T-helper 22 cell (primary cell): Measurements from ENCODE around the gene USP17L12.
"Not testable (repeated sequence)": the region's sequence is repeated elsewhere in the genome, so short reads cannot be mapped to it uniquely, and the experiment has no call there.

Source experiments
- DNase-seq: peaks from one replicate; pipeline ENCODE4 v3.0.0-alpha.2; 2020; ENCODE audit warnings: low read depth

Gene USP17L12, protein sequence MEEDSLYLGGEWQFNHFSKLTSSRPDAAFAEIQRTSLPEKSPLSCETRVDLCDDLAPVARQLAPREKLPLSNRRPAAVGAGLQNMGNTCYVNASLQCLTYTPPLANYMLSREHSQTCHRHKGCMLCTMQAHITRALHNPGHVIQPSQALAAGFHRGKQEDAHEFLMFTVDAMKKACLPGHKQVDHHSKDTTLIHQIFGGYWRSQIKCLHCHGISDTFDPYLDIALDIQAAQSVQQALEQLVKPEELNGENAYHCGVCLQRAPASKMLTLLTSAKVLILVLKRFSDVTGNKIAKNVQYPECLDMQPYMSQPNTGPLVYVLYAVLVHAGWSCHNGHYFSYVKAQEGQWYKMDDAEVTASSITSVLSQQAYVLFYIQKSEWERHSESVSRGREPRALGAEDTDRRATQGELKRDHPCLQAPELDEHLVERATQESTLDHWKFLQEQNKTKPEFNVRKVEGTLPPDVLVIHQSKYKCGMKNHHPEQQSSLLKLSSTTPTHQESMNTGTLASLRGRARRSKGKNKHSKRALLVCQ

DNA sequence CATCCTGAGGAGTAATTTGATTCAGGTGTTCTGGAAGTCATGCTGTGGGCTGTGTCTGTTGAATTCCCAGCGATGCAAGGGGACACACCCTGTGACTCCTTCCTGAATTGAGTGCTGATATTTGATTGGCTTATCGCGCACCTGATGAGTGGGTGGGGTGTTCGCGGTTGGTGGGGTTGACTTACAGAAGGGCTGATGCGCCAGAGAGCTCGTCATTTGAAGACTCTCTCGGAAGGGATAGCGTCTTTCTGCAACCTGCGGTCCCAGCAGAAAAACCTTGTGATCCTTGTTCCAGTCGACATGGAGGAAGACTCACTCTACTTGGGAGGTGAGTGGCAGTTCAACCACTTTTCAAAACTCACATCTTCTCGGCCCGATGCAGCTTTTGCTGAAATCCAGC, at the start of gene USP17L12:
TSS of gene USP17L12 (plus strand) at position 301 of the 400 bp plus-strand sequence. CDS start at position 301, 0 bp downstream.
- not testable (repeated sequence) for DNase-seq

DNA sequence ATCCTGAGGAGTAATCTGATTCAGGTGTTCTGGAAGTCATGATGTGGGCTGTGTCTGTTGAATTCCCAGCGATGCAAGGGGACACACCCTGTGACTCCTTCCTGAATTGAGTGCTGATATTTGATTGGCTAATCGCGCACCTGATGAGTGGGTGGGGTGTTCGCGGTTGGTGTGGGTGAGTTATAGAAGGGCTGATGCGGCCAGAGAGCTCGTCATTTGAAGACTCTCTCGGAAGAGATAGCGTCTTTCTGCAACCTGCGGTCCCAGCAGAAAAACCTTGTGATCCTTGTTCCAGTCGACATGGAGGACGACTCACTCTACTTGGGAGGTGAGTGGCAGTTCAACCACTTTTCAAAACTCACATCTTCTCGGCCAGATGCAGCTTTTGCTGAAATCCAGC, 9.6 kb upstream of the USP17L12 start, which contains the start of gene USP17L10:
TSS of gene USP17L10 (plus strand) at position 301 of the 400 bp plus-strand sequence. CDS start at position 301, 0 bp downstream.
- DNase-seq: not testable (repeated sequence)

DNA sequence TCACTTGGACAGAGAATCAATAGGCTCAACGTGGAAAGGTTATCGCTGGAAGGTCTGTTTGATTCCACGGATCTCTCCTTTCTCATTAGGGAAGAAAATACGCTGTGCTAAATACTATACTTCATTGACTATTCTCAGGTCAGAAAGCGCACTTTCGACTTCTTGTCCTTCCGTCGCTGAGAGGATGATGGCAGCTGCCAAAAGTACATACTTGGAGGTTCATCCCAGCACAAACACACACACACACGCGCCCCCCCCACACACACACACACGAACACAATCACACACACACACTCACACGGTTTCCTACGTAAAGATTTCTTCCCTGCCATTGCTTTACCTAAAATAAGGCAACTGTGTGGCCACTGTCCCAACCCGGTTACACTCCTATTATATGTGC, 5.3 kb upstream of the USP17L12 start:
- DNase-seq: not testable (repeated sequence)

DNA sequence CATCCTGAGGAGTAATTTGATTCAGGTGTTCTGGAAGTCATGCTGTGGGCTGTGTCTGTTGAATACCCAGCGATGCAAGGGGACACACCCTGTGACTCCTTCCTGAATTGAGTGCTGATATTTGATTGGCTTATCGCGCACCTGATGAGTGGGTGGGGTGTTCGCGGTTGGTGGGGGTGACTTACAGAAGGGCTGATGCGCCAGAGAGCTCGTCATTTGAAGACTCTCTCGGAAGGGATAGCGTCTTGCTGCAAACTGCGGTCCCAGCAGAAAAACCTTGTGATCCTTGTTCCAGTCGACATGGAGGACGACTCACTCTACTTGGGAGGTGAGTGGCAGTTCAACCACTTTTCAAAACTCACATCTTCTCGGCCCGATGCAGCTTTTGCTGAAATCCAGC, 4.8 kb upstream of the USP17L12 start, which contains the start of gene USP17L11:
TSS of gene USP17L11 (plus strand) at position 301 of the 400 bp plus-strand sequence. CDS start at position 301, 0 bp downstream.
- not testable (repeated sequence) for DNase-seq

DNA sequence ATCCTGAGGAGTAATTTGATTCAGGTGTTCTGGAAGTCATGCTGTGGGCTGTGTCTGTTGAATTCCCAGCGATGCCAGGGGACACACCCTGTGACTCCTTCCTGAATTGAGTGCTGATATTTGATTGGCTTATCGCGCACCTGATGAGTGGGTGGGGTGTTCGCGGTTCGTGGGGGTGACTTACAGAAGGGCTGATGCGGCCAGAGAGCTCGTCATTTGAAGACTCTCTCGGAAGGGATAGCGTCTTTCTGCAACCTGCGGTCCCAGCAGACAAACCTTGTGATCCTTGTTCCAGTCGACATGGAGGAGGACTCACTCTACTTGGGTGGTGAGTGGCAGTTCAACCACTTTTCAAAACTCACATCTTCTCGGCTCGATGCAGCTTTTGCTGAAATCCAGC, 4.6 kb downstream of the USP17L12 start, which contains the start of gene USP17L13:
TSS of gene USP17L13 (plus strand) at position 301 of the 400 bp plus-strand sequence. CDS start at position 301, 0 bp downstream.
- not testable (repeated sequence) for DNase-seq

DNA sequence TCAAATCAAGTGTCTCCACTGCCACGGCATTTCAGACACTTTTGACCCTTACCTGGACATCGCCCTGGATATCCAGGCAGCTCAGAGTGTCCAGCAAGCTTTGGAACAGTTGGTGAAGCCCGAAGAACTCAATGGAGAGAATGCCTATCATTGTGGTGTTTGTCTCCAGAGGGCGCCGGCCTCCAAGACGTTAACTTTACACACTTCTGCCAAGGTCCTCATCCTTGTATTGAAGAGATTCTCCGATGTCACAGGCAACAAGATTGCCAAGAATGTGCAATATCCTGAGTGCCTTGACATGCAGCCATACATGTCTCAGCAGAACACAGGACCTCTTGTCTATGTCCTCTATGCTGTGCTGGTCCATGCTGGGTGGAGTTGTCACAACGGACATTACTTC, 10.3 kb downstream of the USP17L12 start:
- not testable (repeated sequence) for DNase-seq

DNA sequence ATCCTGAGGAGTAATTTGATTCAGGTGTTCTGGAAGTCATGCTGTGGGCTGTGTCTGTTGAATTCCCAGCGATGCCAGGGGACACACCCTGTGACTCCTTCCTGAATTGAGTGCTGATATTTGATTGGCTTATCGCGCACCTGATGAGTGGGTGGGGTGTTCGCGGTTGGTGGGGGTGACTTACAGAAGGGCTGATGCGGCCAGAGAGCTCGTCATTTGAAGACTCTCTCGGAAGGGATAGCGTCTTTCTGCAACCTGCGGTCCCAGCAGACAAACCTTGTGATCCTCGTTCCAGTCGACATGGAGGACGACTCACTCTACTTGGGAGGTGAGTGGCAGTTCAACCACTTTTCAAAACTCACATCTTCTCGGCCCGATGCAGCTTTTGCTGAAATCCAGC, 14.1 kb downstream of the USP17L12 start, which contains the start of gene USP17L15:
TSS of gene USP17L15 (plus strand) at position 301 of the 400 bp plus-strand sequence. CDS start at position 301, 0 bp downstream.
- DNase-seq: not testable (repeated sequence)

DNA sequence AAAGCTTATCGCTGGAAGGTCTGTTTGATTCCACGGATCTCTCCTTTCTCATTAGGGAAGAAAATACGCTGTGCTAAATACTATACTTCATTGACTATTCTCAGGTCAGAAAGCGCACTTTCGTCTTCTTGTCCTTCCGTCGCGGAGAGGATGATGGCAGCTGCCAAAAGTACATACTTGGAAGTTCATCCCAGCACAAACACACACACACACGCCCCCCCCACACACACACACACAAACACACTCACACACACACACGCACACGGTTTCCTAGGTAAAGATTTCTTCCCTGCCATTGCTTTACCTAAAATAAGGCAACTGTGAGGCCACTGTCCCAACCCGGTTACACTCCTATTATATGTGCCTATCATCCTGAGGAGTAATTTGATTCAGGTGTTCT, 18.5 kb downstream of the USP17L12 start:
- not testable (repeated sequence) for DNase-seq

DNA sequence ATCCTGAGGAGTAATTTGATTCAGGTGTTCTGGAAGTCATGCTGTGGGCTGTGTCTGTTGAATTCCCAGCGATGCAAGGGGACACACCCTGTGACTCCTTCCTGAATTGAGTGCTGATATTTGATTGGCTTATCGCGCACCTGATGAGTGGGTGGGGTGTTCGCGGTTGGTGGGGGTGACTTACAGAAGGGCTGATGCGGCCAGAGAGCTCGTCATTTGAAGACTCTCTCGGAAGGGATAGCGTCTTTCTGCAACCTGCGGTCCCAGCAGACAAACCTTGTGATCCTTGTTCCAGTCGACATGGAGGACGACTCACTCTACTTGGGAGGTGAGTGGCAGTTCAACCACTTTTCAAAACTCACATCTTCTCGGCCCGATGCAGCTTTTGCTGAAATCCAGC, 23.6 kb downstream of the USP17L12 start, which contains the start of gene USP17L17:
TSS of gene USP17L17 (plus strand) at position 301 of the 400 bp plus-strand sequence. CDS start at position 301, 0 bp downstream.
- not testable (repeated sequence) for DNase-seq

DNA sequence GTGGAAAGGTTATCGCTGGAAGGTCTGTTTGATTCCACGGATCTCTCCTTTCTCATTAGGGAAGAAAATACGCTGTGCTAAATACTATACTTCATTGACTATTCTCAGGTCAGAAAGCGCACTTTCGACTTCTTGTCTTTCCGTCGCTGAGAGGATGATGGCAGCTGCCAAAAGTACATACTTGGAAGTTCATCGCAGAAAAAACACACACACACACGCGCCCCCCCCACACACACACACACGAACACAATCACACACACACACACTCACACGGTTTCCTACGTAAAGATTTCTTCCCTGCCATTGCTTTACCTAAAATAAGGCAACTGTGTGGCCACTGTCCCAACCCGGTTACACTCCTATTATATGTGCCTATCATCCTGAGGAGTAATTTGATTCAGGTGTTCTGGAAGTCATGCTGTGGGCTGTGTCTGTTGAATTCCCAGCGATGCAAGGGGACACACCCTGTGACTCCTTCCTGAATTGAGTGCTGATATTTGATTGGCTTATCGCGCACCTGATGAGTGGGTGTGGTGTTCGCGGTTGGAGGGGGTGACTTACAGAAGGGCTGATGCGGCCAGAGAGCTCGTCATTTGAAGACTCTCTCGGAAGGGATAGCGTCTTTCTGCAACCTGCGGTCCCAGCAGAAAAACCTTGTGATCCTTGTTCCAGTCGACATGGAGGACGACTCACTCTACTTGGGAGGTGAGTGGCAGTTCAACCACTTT, 28.2 kb downstream of the USP17L12 start, which contains the start of gene USP17L18:
TSS of gene USP17L18 (plus strand) at position 678 of the 728 bp plus-strand sequence. CDS start at position 678, 0 bp downstream.
- not testable (repeated sequence) for DNase-seq

DNA sequence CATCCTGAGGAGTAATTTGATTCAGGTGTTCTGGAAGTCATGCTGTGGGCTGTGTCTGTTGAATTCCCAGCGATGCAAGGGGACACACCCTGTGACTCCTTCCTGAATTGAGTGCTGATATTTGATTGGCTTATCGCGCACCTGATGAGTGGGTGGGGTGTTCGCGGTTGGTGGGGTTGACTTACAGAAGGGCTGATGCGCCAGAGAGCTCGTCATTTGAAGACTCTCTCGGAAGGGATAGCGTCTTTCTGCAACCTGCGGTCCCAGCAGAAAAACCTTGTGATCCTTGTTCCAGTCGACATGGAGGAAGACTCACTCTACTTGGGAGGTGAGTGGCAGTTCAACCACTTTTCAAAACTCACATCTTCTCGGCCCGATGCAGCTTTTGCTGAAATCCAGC, 33.1 kb downstream of the USP17L12 start, which contains the start of gene USP17L19:
TSS of gene USP17L19 (plus strand) at position 301 of the 400 bp plus-strand sequence. CDS start at position 301, 0 bp downstream.
- DNase-seq: not testable (repeated sequence)

DNA sequence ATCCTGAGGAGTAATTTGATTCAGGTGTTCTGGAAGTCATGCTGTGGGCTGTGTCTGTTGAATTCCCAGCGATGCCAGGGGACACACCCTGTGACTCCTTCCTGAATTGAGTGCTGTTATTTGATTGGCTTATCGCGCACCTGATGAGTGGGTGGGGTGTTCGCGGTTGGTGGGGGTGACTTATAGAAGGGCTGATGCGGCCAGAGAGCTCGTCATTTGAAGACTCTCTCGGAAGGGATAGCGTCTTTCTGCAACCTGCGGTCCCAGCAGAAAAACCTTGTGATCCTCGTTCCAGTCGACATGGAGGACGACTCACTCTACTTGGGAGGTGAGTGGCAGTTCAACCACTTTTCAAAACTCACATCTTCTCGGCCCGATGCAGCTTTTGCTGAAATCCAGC, 37.9 kb downstream of the USP17L12 start, which contains the start of gene USP17L20:
TSS of gene USP17L20 (plus strand) at position 301 of the 400 bp plus-strand sequence. CDS start at position 301, 0 bp downstream.
- DNase-seq: not testable (repeated sequence)

DNA sequence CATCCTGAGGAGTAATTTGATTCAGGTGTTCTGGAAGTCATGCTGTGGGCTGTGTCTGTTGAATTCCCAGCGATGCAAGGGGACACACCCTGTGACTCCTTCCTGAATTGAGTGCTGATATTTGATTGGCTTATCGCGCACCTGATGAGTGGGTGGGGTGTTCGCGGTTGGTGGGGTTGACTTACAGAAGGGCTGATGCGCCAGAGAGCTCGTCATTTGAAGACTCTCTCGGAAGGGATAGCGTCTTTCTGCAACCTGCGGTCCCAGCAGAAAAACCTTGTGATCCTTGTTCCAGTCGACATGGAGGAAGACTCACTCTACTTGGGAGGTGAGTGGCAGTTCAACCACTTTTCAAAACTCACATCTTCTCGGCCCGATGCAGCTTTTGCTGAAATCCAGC, 42.6 kb downstream of the USP17L12 start, which contains the start of gene USP17L21:
TSS of gene USP17L21 (plus strand) at position 301 of the 400 bp plus-strand sequence. CDS start at position 301, 0 bp downstream.
- not testable (repeated sequence) for DNase-seq

DNA sequence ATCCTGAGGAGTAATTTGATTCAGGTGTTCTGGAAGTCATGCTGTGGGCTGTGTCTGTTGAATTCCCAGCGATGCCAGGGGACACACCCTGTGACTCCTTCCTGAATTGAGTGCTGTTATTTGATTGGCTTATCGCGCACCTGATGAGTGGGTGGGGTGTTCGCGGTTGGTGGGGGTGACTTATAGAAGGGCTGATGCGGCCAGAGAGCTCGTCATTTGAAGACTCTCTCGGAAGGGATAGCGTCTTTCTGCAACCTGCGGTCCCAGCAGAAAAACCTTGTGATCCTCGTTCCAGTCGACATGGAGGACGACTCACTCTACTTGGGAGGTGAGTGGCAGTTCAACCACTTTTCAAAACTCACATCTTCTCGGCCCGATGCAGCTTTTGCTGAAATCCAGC, 47.4 kb downstream of the USP17L12 start, which contains the start of gene USP17L22:
TSS of gene USP17L22 (plus strand) at position 301 of the 400 bp plus-strand sequence. CDS start at position 301, 0 bp downstream.
- DNase-seq: not testable (repeated sequence)
